Lower leg skin (tissue), 3 donors: ENCODE data around the gene ITPRID2.

Source experiments
- POLR2A ChIP-seq, 2 donors: fragments of 450-650 bp; IDR thresholded peaks; one replicate each; pipeline ENCODE4 v1.6.1; 2016 to 2017; ENCODE audit warnings: antibody characterized with exemption in 2 of 2, mild to moderate bottlenecking in 1 of 2, moderate library complexity in 1 of 2
- TF ChIP-seq, protein P1 (sequence below), 3 donors: fragments of 450-650 bp; IDR thresholded peaks; one replicate each; pipeline ENCODE4 v1.5.1; 2016; ENCODE audit warnings: antibody characterized with exemption in 3 of 3, mild to moderate bottlenecking in 3 of 3, moderate library complexity in 2 of 3

DNA sequence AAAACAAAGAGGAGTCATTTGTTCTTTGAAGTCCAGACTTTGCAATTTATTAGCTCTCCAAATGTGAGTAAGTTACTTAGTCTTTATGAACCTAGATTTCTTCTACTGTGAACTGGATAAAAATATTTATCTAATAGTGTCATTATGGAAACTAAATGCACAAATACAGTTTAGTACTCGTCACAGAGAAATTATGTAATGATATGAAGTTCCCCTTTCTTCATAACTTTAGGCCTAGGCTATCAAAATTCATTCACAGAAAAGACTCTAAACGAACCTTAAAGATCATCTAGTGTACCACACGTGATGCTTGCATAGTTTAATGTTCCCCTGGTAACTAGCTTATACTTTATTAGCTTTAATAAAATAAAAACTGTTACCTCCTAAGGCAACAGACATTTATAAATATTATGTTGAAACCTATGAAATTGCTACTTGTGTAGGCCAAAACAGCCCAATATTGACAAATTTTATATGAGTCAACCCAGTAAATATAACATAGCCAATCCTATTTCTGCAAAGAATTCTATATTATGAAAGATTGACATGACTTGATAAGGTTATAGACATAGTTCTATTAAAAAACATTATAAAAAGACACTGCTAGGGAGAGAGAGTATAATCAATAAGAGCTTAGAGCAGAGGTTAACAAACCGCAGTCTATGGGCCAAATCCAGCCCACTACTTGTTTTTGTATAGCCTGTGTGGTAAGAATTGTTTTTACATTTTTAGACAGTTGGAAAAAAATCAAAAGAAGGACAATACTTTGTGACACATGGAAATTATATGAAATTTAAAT lies 44.9 kb upstream of the ITPRID2 start:
- TF ChIP-seq POLR2A (IDR thresholded peaks at IDR 0.05) = no peak
- TF ChIP-seq, protein P1, sequence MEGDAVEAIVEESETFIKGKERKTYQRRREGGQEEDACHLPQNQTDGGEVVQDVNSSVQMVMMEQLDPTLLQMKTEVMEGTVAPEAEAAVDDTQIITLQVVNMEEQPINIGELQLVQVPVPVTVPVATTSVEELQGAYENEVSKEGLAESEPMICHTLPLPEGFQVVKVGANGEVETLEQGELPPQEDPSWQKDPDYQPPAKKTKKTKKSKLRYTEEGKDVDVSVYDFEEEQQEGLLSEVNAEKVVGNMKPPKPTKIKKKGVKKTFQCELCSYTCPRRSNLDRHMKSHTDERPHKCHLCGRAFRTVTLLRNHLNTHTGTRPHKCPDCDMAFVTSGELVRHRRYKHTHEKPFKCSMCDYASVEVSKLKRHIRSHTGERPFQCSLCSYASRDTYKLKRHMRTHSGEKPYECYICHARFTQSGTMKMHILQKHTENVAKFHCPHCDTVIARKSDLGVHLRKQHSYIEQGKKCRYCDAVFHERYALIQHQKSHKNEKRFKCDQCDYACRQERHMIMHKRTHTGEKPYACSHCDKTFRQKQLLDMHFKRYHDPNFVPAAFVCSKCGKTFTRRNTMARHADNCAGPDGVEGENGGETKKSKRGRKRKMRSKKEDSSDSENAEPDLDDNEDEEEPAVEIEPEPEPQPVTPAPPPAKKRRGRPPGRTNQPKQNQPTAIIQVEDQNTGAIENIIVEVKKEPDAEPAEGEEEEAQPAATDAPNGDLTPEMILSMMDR (IDR thresholded peaks at IDR 0.05) = no peak
